GM12874 (cell line): ENCODE results near the gene ITIH1.

Experiments used
- CTCF ChIP-seq: IDR thresholded peaks from 2 replicates; pipeline ENCODE4 v1.5.1; 2011; ENCODE audit warnings: low read depth, mild to moderate bottlenecking, control low read depth, low read length, moderate library complexity; ENCODE audit not compliant: insufficient read depth

The ITIH1 gene

GRCh38 chr3:52816199-52816598 is 38.8 kb downstream of the ITIH1 start:
- no peak for TF ChIP-seq CTCF

GRCh38 chr3:52816654-52817053 is 39.3 kb downstream of the ITIH1 start:
- no peak for TF ChIP-seq CTCF

- no peak for TF ChIP-seq CTCF
These were observed 39.8 kb downstream of the ITIH1 start for GRCh38 chr3:52817221-52817620.

GRCh38 chr3:52817860-52818259 is 40.5 kb downstream of the ITIH1 start:
- TF ChIP-seq CTCF, result no peak

GRCh38 chr3:52819936-52820335 is 42.5 kb downstream of the ITIH1 start:
- TF ChIP-seq CTCF, result no peak

- TF ChIP-seq CTCF, result peak; percentile 90
These were observed 43.3 kb downstream of the ITIH1 start for GRCh38 chr3:52820736-52821135.

GRCh38 chr3:52822363-52822762 is 45.0 kb downstream of the ITIH1 start:
- no peak for TF ChIP-seq CTCF

- no peak for TF ChIP-seq CTCF
These were observed 46.6 kb downstream of the ITIH1 start for GRCh38 chr3:52824037-52824436.
